Upper lobe of left lung (tissue), 4 donors: Measurements from ENCODE around the gene VPS8.

ENCODE experiments used
- CTCF ChIP-seq, 6 experiments: fragments of 450-650 bp in 4 of 6; fragments of 200-600 bp in 2 of 6; sonication (generic) in 2 of 6; IDR thresholded peaks; one replicate each; pipeline ENCODE4 v1.5.1; 2016 to 2019; ENCODE audit warnings: antibody characterized with exemption in 6 of 6
- EP300 ChIP-seq, 4 donors: sonication (generic); formaldehyde crosslinking; IDR thresholded peaks; one replicate each; pipeline ENCODE4 v1.5.1; 2017; ENCODE audit warnings: antibody characterized with exemption in 4 of 4, control low read depth in 2 of 4
- POLR2A ChIP-seq, 4 donors: fragments of 450-650 bp; IDR thresholded peaks; one replicate each; pipeline ENCODE4 v1.5.1; 2016 to 2017; ENCODE audit warnings: antibody characterized with exemption in 4 of 4, mild to moderate bottlenecking in 2 of 4
- POLR2AphosphoS5 ChIP-seq, 2 donors: sonication (generic); formaldehyde crosslinking; IDR thresholded peaks; one replicate each; pipeline ENCODE4 v1.5.1; 2017; ENCODE audit warnings: antibody characterized with exemption in 2 of 2

GRCh38 chr3:184773283-184774186 lies 38.4 kb upstream of the VPS8 start:
- no peak for TF ChIP-seq CTCF (IDR thresholded peaks at IDR 0.05)
- peak in 1 of 2 donors; percentile 52 for TF ChIP-seq POLR2AphosphoS5 (IDR thresholded peaks at IDR 0.05)
- TF ChIP-seq POLR2A (IDR thresholded peaks at IDR 0.05), result no peak
- no peak for TF ChIP-seq EP300 (IDR thresholded peaks at IDR 0.05)
